AG04449 (cell line): ENCODE measurements around the gene SLC25A12.
A peak's percentile ranks its signal among the peaks of the same experiment; 100 is the strongest.

Experiments used
- CTCF ChIA-PET: fragments of 350-600 bp; formaldehyde crosslinking; extraction: SDS; loops from one replicate; lab custom pipeline; 2021; ENCODE audit warnings: antibody characterized with exemption; lab: Yijun Ruan, JAX
- POLR2A ChIA-PET: fragments of 400-600, 350-600 bp; formaldehyde crosslinking; extraction: SDS; loops from one replicate; lab custom pipeline; 2020; ENCODE audit warnings: antibody characterized with exemption, inconsistent platforms; lab: Yijun Ruan, JAX
- DNase-seq: peaks from one replicate; pipeline ENCODE4 v3.0.0-alpha.2; 2010; ENCODE audit warnings: low read depth, low spot score
- H3K4me3 ChIP-seq: 2 replicates; pipeline ENCODE4 v1.5.1; 2011; ENCODE audit warnings: low read depth, mild to moderate bottlenecking, control low read depth, low read length
- TF ChIP-seq, protein P1 (sequence below): IDR thresholded peaks from one replicate; pipeline ENCODE4 v1.5.1; 2011; ENCODE audit warnings: mild to moderate bottlenecking, moderate library complexity, low read length, control low read depth, inconsistent platforms; ENCODE audit not compliant: insufficient read depth; ENCODE audit errors: missing control alignments

SLC25A12 gene

DNA sequence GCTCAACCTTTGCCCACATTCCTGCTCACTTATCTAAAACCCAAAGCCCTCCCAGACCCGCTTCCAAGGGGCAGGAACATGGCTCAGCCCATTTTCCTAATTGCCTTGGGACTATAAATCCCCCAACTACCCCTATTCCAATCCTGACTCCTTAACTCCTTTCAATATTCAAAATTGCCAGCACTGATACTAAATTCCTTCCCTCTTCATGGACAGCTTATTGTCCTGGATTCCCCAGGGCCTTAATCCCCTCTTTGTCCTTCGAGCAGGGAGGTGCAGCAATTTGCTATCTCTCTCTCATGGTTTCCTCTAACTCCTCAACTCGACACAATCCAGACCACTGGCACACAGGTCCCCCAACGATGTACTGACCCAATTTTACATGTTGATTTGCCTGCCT lies 99.1 kb downstream of the SLC25A12 start:
- DNase-seq = no peak
- TF ChIP-seq, protein P1, sequence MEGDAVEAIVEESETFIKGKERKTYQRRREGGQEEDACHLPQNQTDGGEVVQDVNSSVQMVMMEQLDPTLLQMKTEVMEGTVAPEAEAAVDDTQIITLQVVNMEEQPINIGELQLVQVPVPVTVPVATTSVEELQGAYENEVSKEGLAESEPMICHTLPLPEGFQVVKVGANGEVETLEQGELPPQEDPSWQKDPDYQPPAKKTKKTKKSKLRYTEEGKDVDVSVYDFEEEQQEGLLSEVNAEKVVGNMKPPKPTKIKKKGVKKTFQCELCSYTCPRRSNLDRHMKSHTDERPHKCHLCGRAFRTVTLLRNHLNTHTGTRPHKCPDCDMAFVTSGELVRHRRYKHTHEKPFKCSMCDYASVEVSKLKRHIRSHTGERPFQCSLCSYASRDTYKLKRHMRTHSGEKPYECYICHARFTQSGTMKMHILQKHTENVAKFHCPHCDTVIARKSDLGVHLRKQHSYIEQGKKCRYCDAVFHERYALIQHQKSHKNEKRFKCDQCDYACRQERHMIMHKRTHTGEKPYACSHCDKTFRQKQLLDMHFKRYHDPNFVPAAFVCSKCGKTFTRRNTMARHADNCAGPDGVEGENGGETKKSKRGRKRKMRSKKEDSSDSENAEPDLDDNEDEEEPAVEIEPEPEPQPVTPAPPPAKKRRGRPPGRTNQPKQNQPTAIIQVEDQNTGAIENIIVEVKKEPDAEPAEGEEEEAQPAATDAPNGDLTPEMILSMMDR = no peak
- CTCF ChIA-PET = interaction anchor here (1.3 to 3.9 kb wide), 3 partner anchors 90 to 312 kb away, joined by 3 to 15 read pairs (median 8); partner anchors contain the start of gene DLX2
- H3K4me3 ChIP-seq = no peak overlapping the region
- POLR2A ChIA-PET = no interaction called here

DNA sequence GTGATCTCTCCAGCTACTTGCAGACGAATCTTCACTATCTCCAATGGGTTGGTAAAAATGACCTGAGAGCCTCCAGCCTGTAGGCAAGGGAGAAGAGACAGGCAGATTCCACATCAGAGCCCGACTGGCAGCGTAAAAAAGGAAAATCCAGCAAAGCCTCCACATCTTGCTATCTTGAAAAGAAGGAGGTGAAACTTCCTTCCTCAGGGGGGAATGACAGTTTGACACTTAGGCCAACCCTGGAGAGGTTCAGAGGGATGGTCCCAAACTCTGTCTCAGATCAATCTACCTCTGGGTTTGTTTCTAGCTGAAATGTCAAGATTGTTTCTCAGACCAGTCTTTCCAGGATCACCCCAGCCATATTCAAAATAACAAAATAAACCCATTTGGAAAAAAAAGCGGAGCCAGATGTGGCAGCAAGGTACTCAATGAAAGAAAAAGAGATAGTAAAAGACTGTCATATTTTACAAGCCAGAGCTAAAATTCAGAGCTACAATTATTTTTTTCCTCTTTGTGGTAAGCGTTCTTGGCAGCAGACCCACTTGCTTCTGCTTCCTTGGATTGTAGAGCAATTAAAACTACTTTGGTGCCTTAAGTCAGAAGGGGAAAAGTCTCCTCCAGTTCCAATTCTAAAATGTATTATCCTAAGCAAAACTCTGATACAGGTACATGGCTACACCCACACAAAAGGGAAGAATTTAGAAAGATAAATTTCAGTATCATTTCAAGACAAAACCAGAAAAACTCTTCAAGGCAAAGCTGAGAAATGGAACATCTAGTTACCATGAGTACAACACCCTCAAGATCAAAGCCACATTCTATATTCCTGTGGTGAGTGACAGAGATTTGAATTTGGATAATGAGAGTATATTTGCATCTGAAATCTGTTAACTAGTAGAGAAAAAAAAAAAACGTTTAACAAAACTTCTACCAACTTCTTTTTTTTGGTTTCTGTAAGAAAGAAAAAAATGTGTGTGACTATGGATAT lies 100.1 kb downstream of the SLC25A12 start:
- POLR2A ChIA-PET = no interaction called here
- TF ChIP-seq, protein P1 = no peak
- CTCF ChIA-PET = interaction anchor here (1.0 to 3.9 kb wide), 5 partner anchors 89 to 333 kb away, joined by 3 to 15 read pairs (median 3); partner anchors contain the start of gene DLX2

DNA sequence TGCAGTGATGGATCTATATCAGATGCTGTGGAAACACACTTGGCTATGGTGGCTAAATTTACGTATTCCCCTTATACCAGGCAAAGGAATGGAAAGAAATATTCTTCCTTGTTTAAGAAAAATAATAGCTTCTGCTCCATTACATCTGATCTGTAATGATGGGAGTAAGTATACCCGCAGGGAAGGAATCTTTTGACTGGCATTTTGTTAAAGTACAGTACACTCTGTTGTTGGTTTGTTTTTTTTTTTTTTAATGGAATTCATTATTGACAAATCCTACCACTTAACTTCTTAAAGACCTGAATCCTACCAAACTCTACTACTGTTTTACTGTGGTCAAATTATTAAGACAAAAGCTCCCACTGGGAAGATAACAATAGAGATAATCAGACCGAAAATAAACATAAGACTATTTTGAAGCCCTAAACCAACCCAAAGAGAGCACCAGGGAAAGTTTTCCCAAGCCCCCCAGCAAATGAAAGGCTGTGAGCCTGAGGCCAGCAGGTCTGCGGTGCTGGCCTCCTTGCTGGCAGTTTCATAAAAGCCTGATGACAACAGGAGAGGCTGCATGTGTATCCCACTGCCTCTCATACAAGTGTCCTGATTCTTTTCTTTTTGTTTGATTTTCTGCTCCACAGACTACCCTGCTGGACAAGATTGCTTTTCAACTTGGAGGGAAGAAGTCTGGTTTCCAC lies 101.0 kb downstream of the SLC25A12 start:
- H3K4me3 ChIP-seq = no peak overlapping the region
- TF ChIP-seq, protein P1 = no peak
- ChIA-PET POLR2A (no interaction called here), CTCF (interaction anchor here (1.0 to 3.9 kb wide), 4 partner anchors 88 to 334 kb away, joined by 3 to 15 read pairs (median 6); no protein-coding TSS in a partner anchor)
- no peak for DNase-seq

More for the DNA sequence above, 100.1 kb downstream of the SLC25A12 start:
- peak; percentile 12 for DNase-seq
- H3K4me3 ChIP-seq = no peak overlapping the region

GRCh38 chr2:171792157-171792556 lies 101.9 kb downstream of the SLC25A12 start:
- no peak for DNase-seq
- CTCF ChIA-PET = interaction anchor here (0.9 to 3.9 kb wide), 3 partner anchors 11 to 335 kb away, joined by 3 to 15 read pairs (median 3); no protein-coding TSS in a partner anchor
- TF ChIP-seq, protein P1 = no peak
- H3K4me3 ChIP-seq = no peak overlapping the region
- POLR2A ChIA-PET = no interaction called here

DNA sequence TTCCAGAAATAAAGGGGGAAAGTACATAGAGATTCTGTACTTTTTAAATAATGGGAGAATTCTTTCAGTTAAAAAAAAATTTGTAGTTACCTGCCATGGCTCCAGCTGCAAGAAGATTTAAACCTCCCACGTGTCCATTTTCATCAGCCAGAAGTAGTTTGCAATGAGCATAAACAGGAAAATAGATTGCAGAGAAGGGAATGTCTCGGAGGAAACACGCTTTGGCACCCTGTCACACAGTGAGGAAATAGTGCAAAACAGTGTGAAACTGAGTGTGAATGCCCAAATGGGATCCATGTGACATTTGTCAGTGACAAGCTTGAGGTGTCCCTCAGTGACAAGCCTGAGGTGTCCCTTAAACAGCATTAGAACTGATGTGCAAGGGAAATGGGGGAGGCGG lies 102.7 kb downstream of the SLC25A12 start:
- POLR2A ChIA-PET = no interaction called here
- TF ChIP-seq, protein P1 = no peak
- no peak for DNase-seq
- CTCF ChIA-PET = interaction anchor here (0.9 to 3.9 kb wide), 4 partner anchors 12 to 336 kb away, joined by 3 to 15 read pairs (median 6); no protein-coding TSS in a partner anchor
- H3K4me3 ChIP-seq = no peak overlapping the region

- DNase-seq = no peak
- CTCF ChIA-PET = interaction anchor here (0.8 to 1.8 kb wide), 2 partner anchors 89 to 316 kb away, joined by 3 to 8 read pairs; no protein-coding TSS in a partner anchor
- POLR2A ChIA-PET = no interaction called here
- H3K4me3 ChIP-seq = no peak overlapping the region
- TF ChIP-seq, protein P1 = no peak
Observed at GRCh38 chr2:171789956-171790355, 104.1 kb downstream of the SLC25A12 start.
